ENCODE data around the gene ARL13A. TPM values are rescaled to one million over a fixed set of nuclear protein-coding genes. Genes with fewer than 3 reads are reported as not detected.
"Not testable (repeated sequence)": the region's sequence is repeated elsewhere in the genome, so short reads cannot be mapped to it uniquely, and the experiment has no call there.

ARL13A gene
- total RNA-seq, 1 donor from 2014 or later, result not detected

GRCh38 chrX:100990139-100990538, 20.6 kb downstream of the ARL13A start:
- no peak for DNase-seq (ENCODE audit: low spot score)

- DNase-seq (ENCODE audit: low spot score), result no peak
Observed at GRCh38 chrX:100994352-100995281, 25.1 kb downstream of the ARL13A start.

GRCh38 chrX:100995469-100995868, 26.0 kb downstream of the ARL13A start:
- DNase-seq (ENCODE audit: low spot score), result no peak

- no peak for DNase-seq (ENCODE audit: low spot score)
Observed at GRCh38 chrX:100999451-100999850, 29.9 kb downstream of the ARL13A start.

- DNase-seq (ENCODE audit: low spot score), result no peak
Observed at GRCh38 chrX:101009090-101009489, 39.6 kb downstream of the ARL13A start.

- not testable (repeated sequence) for DNase-seq (ENCODE audit: low spot score)
Observed at GRCh38 chrX:101012031-101012430, 42.5 kb downstream of the ARL13A start.

GRCh38 chrX:101022020-101022419, 52.5 kb downstream of the ARL13A start:
- no peak for DNase-seq (ENCODE audit: low spot score)

GRCh38 chrX:101025126-101025525, 55.6 kb downstream of the ARL13A start:
- DNase-seq (ENCODE audit: low spot score), result no peak

GRCh38 chrX:101028562-101028961, 59.1 kb downstream of the ARL13A start:
- no peak for DNase-seq (ENCODE audit: low spot score)

GRCh38 chrX:101029665-101030064, 60.2 kb downstream of the ARL13A start:
- no peak for DNase-seq (ENCODE audit: low spot score)

- DNase-seq (ENCODE audit: low spot score), result no peak
Observed at GRCh38 chrX:101037231-101037630, 67.7 kb downstream of the ARL13A start.

- DNase-seq (ENCODE audit: low spot score), result no peak
Observed at GRCh38 chrX:101040197-101040596, 70.7 kb downstream of the ARL13A start.

Other genes with a start within 250 kb of the ARL13A start
- gene SYTL4, start 237.6 kb upstream of the ARL13A start, total RNA-seq, result 11.4 TPM
- 23.7 TPM for gene CSTF2, start 149.3 kb upstream of the ARL13A start, total RNA-seq
- 0.78 TPM for gene NOX1, start 95.3 kb upstream of the ARL13A start, total RNA-seq
- 0.96 TPM for gene XKRX, start 40.8 kb upstream of the ARL13A start, total RNA-seq
- 26.7 TPM for gene TRMT2B, start 82.4 kb downstream of the ARL13A start, total RNA-seq
- gene TMEM35A, start 109.2 kb downstream of the ARL13A start, total RNA-seq, result 11.5 TPM
- 2.3 TPM for gene CENPI, start 128.5 kb downstream of the ARL13A start, total RNA-seq